SKM-1 treated with dmso at 0.1 percent for 144 hours (cell line): ENCODE measurements around the gene GPX4.

ENCODE experiments used
- DNase-seq: peaks from one replicate; lab custom pipeline; 2025; ENCODE audit not compliant: unreplicated experiment; lab: John Stamatoyannopoulos, UW

The GPX4 gene

DNA sequence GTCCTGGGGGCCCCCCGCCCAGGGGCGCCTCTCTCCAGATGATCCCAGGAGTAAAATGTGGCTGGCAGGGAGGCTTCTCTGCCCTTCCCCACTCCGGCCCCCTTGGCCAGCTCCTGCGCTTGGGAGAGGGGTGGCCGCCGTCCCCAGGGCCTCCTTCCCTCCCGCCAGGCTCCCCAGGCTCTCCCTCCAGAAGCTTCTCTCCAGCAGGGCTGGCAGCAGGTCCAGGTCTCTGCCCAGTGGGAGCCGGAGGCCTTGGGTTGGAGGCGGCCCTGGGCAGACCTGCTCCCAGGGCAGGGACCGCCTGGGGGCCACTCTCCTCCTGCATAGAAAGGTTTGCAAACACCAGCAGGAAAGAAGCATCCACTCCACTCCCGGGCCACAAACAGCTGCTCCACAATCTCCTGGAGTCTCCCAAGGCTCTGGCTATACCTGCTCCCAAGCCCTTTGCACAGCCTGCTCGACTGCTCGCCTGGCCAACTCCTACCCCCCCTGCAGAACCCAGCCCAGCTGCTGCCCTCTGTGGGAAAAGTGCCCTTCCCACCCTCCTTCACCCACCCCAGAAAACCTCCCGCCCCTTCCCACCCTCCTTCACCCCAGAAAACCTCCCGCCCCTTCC is 44.2 kb downstream of the GPX4 start:
- DNase-seq, result no peak

DNA sequence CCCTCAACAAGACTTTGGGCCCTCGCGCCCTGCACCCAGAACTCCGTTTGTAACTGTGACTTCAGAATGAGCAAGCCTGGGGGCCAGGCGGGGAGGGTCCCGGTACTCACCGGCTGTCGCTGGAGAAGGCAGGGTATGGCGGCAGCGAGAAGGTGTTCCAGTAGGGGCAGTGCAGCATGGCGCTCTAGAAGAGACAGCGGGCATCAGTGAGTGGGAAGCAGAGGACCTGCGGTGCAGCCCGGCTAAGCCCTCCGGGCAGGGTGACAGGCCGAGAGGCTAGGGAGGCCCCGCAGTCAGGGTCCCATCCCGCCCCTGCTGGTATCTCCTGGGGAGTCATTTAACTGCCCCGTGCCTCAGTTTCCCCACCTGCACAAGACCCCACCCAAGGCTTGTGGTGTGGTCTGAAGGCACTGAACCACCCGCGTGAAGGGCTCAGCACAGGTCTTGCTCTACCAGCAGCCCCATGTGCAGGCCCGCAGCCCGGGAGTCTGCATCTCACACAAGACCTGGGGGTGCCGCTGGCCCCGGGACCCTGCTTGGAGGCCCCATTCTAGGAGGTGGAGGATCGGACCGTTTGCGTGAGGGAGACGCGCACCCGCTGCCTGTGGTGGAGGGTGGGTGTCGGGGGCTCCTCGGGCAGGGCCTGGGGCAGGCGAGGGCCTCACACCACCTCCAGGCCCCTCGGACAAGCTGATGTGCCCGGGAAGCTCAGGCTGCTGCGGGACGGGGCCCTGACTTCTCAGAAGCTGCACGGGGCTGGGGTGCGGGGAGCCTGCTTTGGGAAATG is 45.7 kb downstream of the GPX4 start:
- no peak for DNase-seq

DNA sequence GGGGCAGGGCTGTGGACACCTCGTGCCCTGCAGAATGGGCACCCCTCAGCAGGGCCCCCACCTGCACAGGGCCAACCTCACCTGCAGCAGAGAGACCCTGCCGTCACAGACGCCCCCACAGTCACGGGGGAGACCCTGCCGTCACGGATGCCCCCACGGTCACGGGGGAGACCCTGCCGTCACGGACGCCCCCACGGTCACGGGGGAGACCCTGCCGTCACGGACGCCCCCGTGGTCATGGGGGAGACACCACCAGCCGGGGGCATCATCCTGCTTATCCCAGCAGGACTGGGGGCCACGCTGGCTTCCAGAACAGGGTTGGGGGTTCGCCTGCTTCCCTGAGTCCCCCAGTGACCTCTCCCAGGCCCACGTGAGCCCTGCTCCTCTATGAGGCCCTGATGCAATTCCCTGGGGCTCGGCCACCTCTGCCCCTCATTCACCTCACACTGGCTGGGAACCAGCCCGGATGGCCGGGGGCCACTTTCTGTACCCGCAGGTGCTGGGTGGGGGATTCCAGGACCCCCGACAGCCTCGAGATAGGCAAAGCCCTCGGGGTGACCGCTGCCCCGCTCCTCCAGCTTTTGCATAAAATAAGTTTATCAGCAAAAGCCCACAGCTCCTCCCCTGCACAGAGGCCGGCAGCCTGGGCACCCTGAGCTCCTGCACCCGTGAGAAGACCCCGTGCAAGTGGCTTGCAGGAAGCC is 46.7 kb downstream of the GPX4 start:
- no peak for DNase-seq

DNA sequence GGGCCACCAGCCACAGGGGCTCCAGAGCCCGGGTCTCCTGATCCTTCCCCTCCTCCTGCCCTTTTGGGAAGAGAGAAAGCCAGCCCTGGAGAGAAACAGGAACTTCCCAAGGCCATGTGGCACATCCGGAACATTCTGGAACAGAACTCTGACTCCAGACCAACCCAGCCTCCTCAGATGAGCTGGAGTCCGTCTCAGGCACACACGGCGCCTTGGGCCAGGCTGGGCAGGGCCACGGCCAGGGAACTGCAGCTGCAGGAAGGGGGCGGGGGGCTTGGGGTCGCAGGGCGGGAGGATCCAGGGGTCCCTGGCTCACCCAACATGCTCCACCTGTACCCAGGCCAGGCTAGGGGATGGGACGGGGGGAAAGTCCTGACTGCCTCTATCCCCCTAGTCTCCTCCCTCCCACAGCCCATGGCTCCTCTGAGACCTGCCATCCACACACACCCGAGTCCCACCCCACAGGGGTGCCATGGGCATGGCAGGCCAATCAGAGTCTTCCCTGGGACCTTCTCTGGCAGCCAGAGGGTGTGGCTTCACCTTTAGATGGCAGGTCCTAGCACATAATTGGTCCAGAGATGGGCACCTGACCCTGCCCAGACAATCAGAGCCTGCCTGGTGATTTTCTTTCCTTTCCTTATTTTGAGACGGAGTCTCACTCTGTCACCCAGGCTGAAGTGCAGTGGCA is 47.4 kb downstream of the GPX4 start:
- no peak for DNase-seq

DNA sequence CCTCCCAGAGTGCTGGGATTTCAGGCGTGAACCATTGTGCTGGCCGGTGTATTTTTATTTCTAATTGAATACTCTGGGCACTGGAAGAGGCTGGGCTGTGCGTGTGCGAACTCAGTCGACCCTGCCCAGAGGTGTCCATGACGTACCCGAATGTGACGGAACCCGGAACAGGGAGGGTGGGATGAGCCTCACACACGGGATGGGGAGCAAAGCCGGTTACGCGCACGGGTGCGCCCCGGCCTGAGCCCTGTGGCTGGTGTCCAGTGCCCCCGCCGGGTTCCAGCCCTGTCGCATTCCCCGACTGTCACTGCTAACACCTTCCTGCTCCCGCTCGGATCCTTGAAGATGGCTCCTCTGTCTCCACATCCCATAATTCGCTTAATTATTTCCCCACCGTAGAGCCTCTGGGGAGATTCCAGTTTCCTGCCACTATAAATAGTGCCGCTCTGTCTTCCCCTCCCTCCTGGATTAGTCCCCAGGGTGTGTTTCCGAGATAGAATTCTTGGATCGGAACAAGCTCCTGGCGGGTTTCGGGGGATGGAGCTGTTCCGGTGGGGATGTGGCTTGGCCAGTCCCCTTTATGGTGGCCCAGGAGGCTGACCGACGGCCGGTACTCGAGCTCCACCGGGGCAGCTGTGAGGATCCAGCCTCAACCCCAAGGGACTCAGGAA is 48.3 kb downstream of the GPX4 start:
- DNase-seq, result no peak

DNA sequence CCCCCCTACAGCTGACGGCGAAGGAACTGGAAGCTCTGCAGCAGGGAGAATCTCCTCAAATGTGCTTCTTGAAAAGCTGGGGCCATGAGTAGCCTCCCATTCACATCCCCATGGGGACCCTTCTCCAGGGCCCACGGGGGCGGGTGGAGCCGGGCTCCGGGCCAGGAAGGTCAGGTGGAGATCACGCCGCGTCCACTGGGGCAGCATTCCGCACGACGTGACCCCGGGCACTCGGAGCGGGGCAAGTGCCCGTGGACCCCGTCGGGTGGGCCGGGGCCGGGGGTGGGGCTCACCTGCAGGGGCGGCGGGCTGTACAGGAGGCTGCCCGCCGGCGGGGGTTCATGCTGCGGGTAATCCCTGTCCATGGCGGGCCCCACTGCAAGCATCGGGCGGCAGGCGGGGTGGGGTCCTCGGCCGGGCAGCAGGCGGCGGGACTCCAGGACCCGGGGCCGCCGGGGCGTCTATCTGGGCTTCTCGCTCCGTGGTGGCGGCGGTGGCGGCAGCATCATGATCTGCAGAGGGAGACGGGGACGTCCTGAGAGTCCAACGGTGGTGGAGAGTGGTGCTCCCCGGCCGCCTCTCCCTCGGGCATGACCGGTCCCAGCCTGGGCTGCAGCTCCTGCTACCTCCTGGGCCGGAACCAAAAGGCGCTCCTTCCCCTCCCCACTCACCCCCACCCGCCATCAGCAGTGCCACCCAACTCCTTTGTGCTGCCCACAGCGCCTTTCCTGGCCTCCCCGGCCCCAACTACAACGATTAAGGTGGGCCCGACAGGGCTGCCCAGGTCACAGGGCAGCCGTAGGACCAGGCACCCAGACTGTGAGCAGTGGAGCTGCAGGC is 50.3 kb downstream of the GPX4 start:
- no peak for DNase-seq

DNA sequence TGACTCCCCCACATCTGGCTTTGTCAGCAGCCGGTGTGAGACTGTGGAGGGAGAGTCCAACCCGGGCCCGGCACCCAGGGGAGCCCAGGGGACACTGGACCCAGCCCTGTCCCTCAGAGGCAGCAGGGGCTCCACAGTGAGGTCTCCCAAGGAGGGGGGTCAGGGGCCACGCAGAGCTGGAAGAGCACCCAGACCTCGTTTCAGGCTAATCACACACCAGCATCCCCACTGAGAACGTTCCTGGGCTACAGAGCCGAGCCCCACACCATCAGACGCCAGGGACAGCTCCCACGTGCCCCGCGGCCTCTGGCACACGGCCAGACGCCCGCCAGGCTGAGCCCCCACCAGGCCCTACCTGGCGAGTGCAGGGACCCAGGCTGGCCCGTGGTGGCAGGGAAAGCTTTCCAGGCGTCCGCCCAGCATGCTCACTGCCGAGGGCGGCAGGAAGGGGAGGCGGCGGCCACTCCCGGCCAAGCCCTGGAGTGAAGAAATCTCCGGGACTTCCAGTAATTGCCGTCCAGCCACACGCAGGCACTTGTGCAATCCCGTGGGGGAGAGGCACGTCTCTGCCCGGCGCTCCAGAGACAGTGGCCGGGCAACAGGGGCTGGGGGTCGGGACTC is 51.0 kb downstream of the GPX4 start:
- peak; percentile 62 for DNase-seq

DNA sequence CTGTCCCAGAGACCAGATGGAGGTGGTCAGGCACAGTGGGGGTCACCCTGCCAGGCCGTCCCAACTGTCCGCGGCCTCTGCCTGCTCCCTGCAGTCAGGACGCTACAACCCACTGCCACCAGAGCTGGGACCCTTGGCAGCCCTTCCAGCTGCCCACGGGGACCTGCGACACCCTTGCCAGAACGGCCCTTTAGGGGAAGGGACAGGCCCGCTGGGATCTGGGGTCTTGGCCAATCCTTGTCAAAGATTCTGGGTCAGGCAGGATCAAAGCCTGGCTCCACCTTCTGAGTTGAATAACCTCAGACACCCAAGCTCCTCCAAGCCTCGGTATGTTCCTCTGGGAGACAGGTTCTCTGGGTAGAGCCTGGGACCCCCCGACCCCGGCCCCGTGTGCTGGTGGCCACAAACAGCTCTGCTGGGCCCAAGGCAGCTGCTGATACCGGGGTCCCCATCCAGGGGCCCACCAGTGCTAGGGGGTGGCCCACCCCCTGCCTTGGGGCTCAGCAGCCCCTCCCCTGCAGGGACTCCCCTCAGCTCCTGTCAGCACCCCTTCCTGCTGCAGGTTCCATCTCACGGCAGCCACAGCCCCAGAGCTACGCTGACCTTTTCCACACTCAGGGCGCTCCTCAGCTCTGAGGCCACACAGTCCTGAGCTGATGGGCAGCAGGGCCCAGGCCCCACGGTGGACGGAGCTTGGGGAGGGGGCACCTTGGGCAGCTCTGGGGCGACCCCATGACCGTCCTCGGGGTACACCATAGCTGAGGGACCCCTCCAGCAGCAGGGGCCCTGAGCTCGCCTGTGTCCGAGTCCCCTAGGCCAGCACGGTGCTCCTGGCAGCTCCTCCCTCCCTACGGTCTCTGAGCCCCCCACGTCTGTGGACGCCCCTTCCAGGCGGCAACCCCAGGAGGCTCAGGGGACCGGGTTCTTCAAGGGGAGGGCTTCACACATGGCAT is 51.8 kb downstream of the GPX4 start:
- peak; percentile 12 for DNase-seq
